ENCODE measurements around the gene JMJD6. TPM values are rescaled to one million over a fixed set of nuclear protein-coding genes. Genes with fewer than 3 reads are reported as not detected.

JMJD6 gene
- total RNA-seq, 1 experiment from 2014 or later: 16.2 TPM

DNA sequence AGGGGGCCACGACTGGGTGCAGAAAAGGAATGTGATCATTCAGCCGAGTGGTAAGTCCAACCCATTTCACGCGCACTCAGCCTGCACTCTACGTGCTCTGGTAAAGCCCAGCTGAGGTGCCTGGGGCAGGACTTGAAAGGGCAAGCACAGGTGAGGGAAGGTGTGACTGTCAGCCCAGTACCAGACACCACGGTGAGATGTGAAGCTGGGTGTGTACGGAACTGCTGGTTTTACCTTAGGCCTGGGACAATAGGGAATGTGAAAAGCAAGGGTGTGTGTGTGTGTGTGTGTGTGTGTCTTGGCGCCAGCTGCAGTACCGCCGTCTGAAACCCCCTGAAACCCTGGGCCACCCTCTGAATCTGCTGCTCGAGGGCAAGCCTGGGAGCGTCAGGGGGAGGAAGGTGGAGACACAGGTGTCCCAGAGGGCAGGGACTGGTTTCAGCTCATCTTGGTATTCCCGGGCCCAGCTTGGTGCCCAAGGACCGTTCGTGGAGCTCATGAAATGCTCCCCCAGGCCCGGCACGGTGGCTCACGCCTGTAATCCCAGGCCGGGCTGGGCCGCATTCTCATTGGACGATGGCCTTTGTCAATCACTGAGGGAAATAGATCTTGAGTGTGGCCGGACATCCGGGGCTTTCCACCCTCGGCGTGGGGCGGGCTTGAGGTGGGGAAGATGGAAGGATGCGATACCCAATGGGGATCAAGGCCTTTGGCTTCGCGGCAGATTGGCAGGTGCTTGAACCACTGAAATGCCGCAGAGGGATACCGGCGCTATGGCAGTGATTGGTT is 55.1 kb downstream of the JMJD6 start:
- H3K79me2 ChIP-seq (ENCODE audit: low read length): no peaks in the 10 kb centered on the region
- H2AFZ ChIP-seq (ENCODE audit: low read length): peak overlapping the region; percentile 98
- peak overlapping the region; percentile 89; the same call in 1 of the 2 replicates for H3K4me3 ChIP-seq (ENCODE audit: low read length)
- H3K4me1 ChIP-seq (ENCODE audit: low read length): peaks cover 13% of the 10 kb centered on the region
- peak overlapping the region; percentile 57 for H3K9ac ChIP-seq (ENCODE audit: low read length)
- H3K9me3 ChIP-seq (ENCODE audit: low read length): no peaks in the 10 kb centered on the region
- H3K4me2 ChIP-seq (ENCODE audit: low read depth, low read length, poor library complexity, severe bottlenecking): peak overlapping the region; percentile 92
- no peaks in the 10 kb centered on the region for H3K36me3 ChIP-seq (ENCODE audit: insufficient read depth, low read length)
- no peaks in the 10 kb centered on the region for H3K27me3 ChIP-seq (ENCODE audit: low read length)
- H3K27ac ChIP-seq (ENCODE audit: low read length): no peak overlapping the region
- DNase-seq: peak; percentile 100
- H3K9me2 ChIP-seq (replicated peaks; ENCODE audit: insufficient read depth, low read length): peaks cover 6% of the 10 kb centered on the region; the same call in 1 of the 2 replicates
- no peaks in the 10 kb centered on the region for H4K20me1 ChIP-seq (ENCODE audit: insufficient read depth, low read depth, low read length)

DNA sequence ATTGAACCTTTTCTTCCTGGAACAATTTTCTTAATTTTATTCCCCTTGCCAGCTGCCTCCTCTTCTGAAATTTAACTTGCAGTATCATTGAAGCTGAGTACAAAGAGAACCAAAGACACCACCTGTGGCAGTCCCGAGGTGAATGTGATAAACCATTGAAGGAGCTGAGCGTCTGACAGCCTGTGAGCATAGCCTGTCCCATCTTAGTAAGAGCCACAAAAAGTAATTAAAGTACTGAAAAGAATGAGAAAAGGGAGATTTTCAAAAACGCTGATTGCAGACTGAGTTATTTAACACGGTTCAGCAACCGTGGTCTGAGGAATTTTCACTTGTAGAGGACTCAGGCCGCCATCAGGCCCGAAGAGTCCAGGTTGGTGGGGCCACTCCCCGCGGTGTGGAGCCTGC is 55.7 kb downstream of the JMJD6 start:
- Histone ChIP-seq H3K9me3 (ENCODE audit: low read length) (no peaks in the 10 kb centered on the region), H3K36me3 (ENCODE audit: insufficient read depth, low read length) (no peaks in the 10 kb centered on the region), H3K9me2 (replicated peaks; ENCODE audit: insufficient read depth, low read length) (peaks cover 6% of the 10 kb centered on the region; the same call in 1 of the 2 replicates), H4K20me1 (ENCODE audit: insufficient read depth, low read depth, low read length) (no peaks in the 10 kb centered on the region), H3K4me2 (ENCODE audit: low read depth, low read length, poor library complexity, severe bottlenecking) (no peak overlapping the region), H3K27ac (ENCODE audit: low read length) (no peak overlapping the region), H3K4me1 (ENCODE audit: low read length) (peaks cover 13% of the 10 kb centered on the region), H3K4me3 (ENCODE audit: low read length) (0 out of 2 replicates have a peak overlapping the region, but pooled peaks have one; percentile 49), H2AFZ (ENCODE audit: low read length) (peak overlapping the region; percentile 97; the same call in 1 of the 2 replicates), H3K27me3 (ENCODE audit: low read length) (no peaks in the 10 kb centered on the region), H3K9ac (ENCODE audit: low read length) (no peak overlapping the region), H3K79me2 (ENCODE audit: low read length) (no peaks in the 10 kb centered on the region)
- no peak for DNase-seq

DNA sequence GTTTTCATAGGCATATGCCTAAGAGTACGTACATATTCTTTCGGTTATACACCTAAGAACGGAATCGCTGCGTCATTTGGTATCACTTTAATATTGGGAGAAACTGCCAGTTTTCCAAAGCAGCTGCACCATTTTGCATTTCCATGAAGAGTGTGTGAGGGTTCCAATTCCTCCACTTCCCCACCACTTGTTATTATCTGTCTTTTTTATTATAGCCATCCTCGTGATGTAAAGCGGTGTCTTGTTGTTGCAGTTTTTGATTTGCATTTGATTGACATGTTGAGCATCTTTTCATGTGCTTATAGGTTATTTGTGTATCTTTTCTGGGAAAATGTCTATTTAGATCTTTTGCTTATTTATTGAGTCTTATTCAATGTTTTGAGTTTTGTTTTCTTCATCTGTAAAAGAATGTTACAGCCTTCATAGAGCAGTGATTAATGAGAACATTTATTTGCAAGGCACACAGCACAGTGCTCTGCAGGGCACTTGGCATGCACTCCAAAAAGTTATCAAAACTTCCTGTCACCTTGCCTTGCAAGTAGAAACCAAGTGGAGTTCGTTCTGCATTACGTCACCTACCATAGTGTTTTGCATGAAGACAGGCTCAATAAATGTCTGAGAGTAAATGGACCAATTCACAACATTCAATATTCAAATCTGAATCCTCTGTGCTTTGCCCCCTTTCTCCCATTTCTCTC is 56.2 kb downstream of the JMJD6 start:
- H3K9me3 ChIP-seq (ENCODE audit: low read length): no peaks in the 10 kb centered on the region
- H3K79me2 ChIP-seq (ENCODE audit: low read length): no peaks in the 10 kb centered on the region
- no peaks in the 10 kb centered on the region for H3K36me3 ChIP-seq (ENCODE audit: insufficient read depth, low read length)
- no peak overlapping the region for H3K9ac ChIP-seq (ENCODE audit: low read length)
- H3K4me1 ChIP-seq (ENCODE audit: low read length): peaks cover 13% of the 10 kb centered on the region
- peaks cover 6% of the 10 kb centered on the region; the same call in 1 of the 2 replicates for H3K9me2 ChIP-seq (replicated peaks; ENCODE audit: insufficient read depth, low read length)
- no peak for DNase-seq
- no peaks in the 10 kb centered on the region for H3K27me3 ChIP-seq (ENCODE audit: low read length)
- H4K20me1 ChIP-seq (ENCODE audit: insufficient read depth, low read depth, low read length): no peaks in the 10 kb centered on the region
- H3K27ac ChIP-seq (ENCODE audit: low read length): no peak overlapping the region
- no peak overlapping the region for H3K4me3 ChIP-seq (ENCODE audit: low read length)
- H2AFZ ChIP-seq (ENCODE audit: low read length): 0 out of 2 replicates have a peak overlapping the region, but pooled peaks have one; percentile 10
- H3K4me2 ChIP-seq (ENCODE audit: low read depth, low read length, poor library complexity, severe bottlenecking): no peak overlapping the region

Small RNAs within 50 kb of the gene (small RNA-seq; reads per million reads assigned to genes)
- not detected for gene AC005837.3
- not detected for gene RF02271
- gene RNU6-97P: not detected
- gene RNY4P36: 0.47 reads per million, percentile 8 among the genes with 10 or more reads in this experiment

Other genes with a start within 250 kb of the JMJD6 start
- gene RHBDF2, start 225.2 kb downstream of the JMJD6 start, total RNA-seq (2014; rRNA removed; shearing (Covaris generic); ENCODE audit: low replicate concordance): 5.1 and 5.4 TPM in 2 replicates
- gene CYGB, start 188.9 kb downstream of the JMJD6 start, total RNA-seq (2014; rRNA removed; shearing (Covaris generic); ENCODE audit: low replicate concordance): 0.07 TPM in 1 of 2 replicates, not detected in the other
- gene PRCD, start 186.6 kb downstream of the JMJD6 start, total RNA-seq (2014; rRNA removed; shearing (Covaris generic); ENCODE audit: low replicate concordance): 0.37 and 0.69 TPM in 2 replicates
- gene ST6GALNAC2, start 140.7 kb downstream of the JMJD6 start, total RNA-seq (2014; rRNA removed; shearing (Covaris generic); ENCODE audit: low replicate concordance): not detected in 2 replicates
- not detected in 2 replicates for gene ST6GALNAC1, start 82.8 kb downstream of the JMJD6 start, total RNA-seq (2014; rRNA removed; shearing (Covaris generic); ENCODE audit: low replicate concordance)
- 0.45 TPM in 1 of 2 replicates, not detected in the other for gene MXRA7, start 15.6 kb downstream of the JMJD6 start, total RNA-seq (2014; rRNA removed; shearing (Covaris generic); ENCODE audit: low replicate concordance)
- gene METTL23, start 233 bp upstream of the JMJD6 start, total RNA-seq (2014; rRNA removed; shearing (Covaris generic); ENCODE audit: low replicate concordance): 43.4 and 72.4 TPM in 2 replicates
- gene SRSF2, start 10.7 kb upstream of the JMJD6 start, total RNA-seq (2014; rRNA removed; shearing (Covaris generic); ENCODE audit: low replicate concordance): 328 and 459 TPM in 2 replicates
- gene MFSD11, start 11.5 kb upstream of the JMJD6 start, total RNA-seq (2014; rRNA removed; shearing (Covaris generic); ENCODE audit: low replicate concordance): 19.1 and 34.3 TPM in 2 replicates
- gene MGAT5B, start 141.8 kb upstream of the JMJD6 start, total RNA-seq (2014; rRNA removed; shearing (Covaris generic); ENCODE audit: low replicate concordance): not detected in 2 replicates

All from Karpas-422 (cell line).